OCI-LY1 (cell line): ENCODE measurements around the gene CASP10.

Experiments
- H2AFZ ChIP-seq: fragments of 200-600 bp; sonication (generic), shearing (Covaris generic); 2 replicates; pipeline ENCODE4 v1.6.0; 2014; ENCODE audit warnings: antibody characterized with exemption, mild to moderate bottlenecking, low read length
- H3F3A ChIP-seq: fragments of 200-600 bp; sonication (generic), shearing (Covaris generic); 2 replicates; pipeline ENCODE4 v1.6.0; 2014; ENCODE audit warnings: mild to moderate bottlenecking, antibody characterized with exemption, low read length, moderate library complexity; ENCODE audit not compliant: insufficient read depth
- H3K27ac ChIP-seq: fragments of 200-600 bp; sonication (generic); 2 replicates; pipeline ENCODE4 v1.5.1; 2014; ENCODE audit warnings: low read length, mixed run types, mild to moderate bottlenecking, low read depth; ENCODE audit not compliant: poor library complexity, severe bottlenecking
- H3K27me3 ChIP-seq: fragments of 200-600 bp; sonication (generic); 2 replicates; pipeline ENCODE4 v1.6.0; 2014; ENCODE audit warnings: antibody characterized with exemption, mild to moderate bottlenecking, low read length, moderate library complexity; ENCODE audit not compliant: insufficient read depth
- H3K36me3 ChIP-seq: fragments of 200-600 bp; sonication (generic); 2 replicates; pipeline ENCODE4 v1.6.1; 2014; ENCODE audit warnings: mild to moderate bottlenecking, antibody characterized with exemption, low read length, moderate library complexity, mixed read lengths; ENCODE audit not compliant: insufficient read depth
- H3K4me1 ChIP-seq: fragments of 200-600 bp; sonication (generic); 2 replicates; pipeline ENCODE4 v1.5.1; 2014; ENCODE audit warnings: mild to moderate bottlenecking, low read length, moderate library complexity; ENCODE audit not compliant: insufficient read depth, severe bottlenecking
- H3K4me2 ChIP-seq: fragments of 200-600 bp; sonication (generic), shearing (Covaris generic); 2 replicates; pipeline ENCODE4 v1.6.1; 2014; ENCODE audit warnings: low read length
- H3K4me3 ChIP-seq: fragments of 200-600 bp; sonication (generic); 2 replicates; pipeline ENCODE4 v1.5.1; 2014; ENCODE audit warnings: low read length, low read depth, mild to moderate bottlenecking, mixed read lengths; ENCODE audit not compliant: poor library complexity, severe bottlenecking
- H3K79me2 ChIP-seq: fragments of 200-600 bp; shearing (Covaris generic); 2 replicates; pipeline ENCODE4 v1.6.1; 2016; ENCODE audit warnings: mixed run types, low read length, mixed read lengths; ENCODE audit not compliant: insufficient read depth
- H3K9ac ChIP-seq: fragments of 200-600 bp; sonication (generic), shearing (Covaris generic); 2 replicates; pipeline ENCODE4 v1.6.1; 2014; ENCODE audit warnings: mild to moderate bottlenecking, low read length, mixed read lengths
- H3K9me2 ChIP-seq: fragments of 200-600 bp; sonication (generic), shearing (Covaris generic); 2 replicates; pipeline ENCODE4 v1.6.1; 2014; ENCODE audit warnings: low read depth, mild to moderate bottlenecking, low read length, mixed read lengths
- H3K9me3 ChIP-seq: fragments of 200-600 bp; shearing (Covaris generic); 2 replicates; pipeline ENCODE4 v1.6.1; 2014; ENCODE audit warnings: low read length, mixed read lengths
- H4K20me1 ChIP-seq: fragments of 200-600 bp; sonication (generic), shearing (Covaris generic); 2 replicates; pipeline ENCODE4 v1.6.0; 2016; ENCODE audit warnings: mild to moderate bottlenecking, low read length; ENCODE audit not compliant: insufficient read depth
- CTCF ChIP-seq: fragments of 200-600 bp; sonication (generic), shearing (Covaris generic); IDR thresholded peaks from 2 replicates; pipeline ENCODE4 v1.5.1; 2017; ENCODE audit warnings: mild to moderate bottlenecking, antibody characterized with exemption, low read length, moderate library complexity, mixed read lengths
- EZH2 ChIP-seq: fragments of 200-600 bp; sonication (generic), shearing (Covaris generic); IDR thresholded peaks from 2 replicates; pipeline ENCODE4 v1.8.0; 2017; ENCODE audit warnings: borderline replicate concordance, mixed run types, mild to moderate bottlenecking, antibody characterized with exemption, low read length, moderate library complexity, mixed read lengths

The CASP10 gene

GRCh38 chr2:201154615-201155399 lies 28.1 kb upstream of the CASP10 start:
- H3K27me3 ChIP-seq: no peaks in the 10 kb centered on the region
- no peak overlapping the region for H3K9ac ChIP-seq
- no peaks in the 10 kb centered on the region for H3F3A ChIP-seq
- no peak overlapping the region for H3K4me3 ChIP-seq
- no peak overlapping the region for H3K4me2 ChIP-seq
- H2AFZ ChIP-seq: no peak overlapping the region
- no peaks in the 10 kb centered on the region for H3K9me2 ChIP-seq
- no peaks in the 10 kb centered on the region for H3K79me2 ChIP-seq
- TF ChIP-seq EZH2 (no peak), CTCF (no peak)
- H3K4me1 ChIP-seq: peaks cover 43% of the 10 kb centered on the region
- H3K27ac ChIP-seq: peak overlapping the region; percentile 7
- peaks cover 59% of the 10 kb centered on the region for H3K36me3 ChIP-seq
- no peaks in the 10 kb centered on the region for H3K9me3 ChIP-seq
- H4K20me1 ChIP-seq: no peaks in the 10 kb centered on the region

- peak overlapping the region; percentile 35; the same call in 1 of the 2 replicates for H3K4me2 ChIP-seq
- no peaks in the 10 kb centered on the region for H3F3A ChIP-seq
Measured at GRCh38 chr2:201156036-201156435, 26.9 kb upstream of the CASP10 start.

GRCh38 chr2:201156640-201157039 lies 26.3 kb upstream of the CASP10 start:
- Histone ChIP-seq H3K27me3 (no peaks in the 10 kb centered on the region), H2AFZ (no peak overlapping the region), H4K20me1 (no peaks in the 10 kb centered on the region), H3K4me2 (no peak overlapping the region), H3F3A (no peaks in the 10 kb centered on the region), H3K4me1 (peaks cover 32% of the 10 kb centered on the region), H3K79me2 (no peaks in the 10 kb centered on the region), H3K36me3 (peaks cover 57% of the 10 kb centered on the region), H3K27ac (peak overlapping the region; percentile 79), H3K9me2 (no peaks in the 10 kb centered on the region), H3K9ac (no peak overlapping the region), H3K9me3 (no peaks in the 10 kb centered on the region), H3K4me3 (no peak overlapping the region)
- no peak for TF ChIP-seq EZH2
- no peak for TF ChIP-seq CTCF

More at GRCh38 chr2:201156036-201156435, 26.9 kb upstream of the CASP10 start:
- peaks cover 61% of the 10 kb centered on the region for H3K36me3 ChIP-seq
- no peaks in the 10 kb centered on the region for H3K79me2 ChIP-seq
- H3K9me3 ChIP-seq: no peaks in the 10 kb centered on the region
- H4K20me1 ChIP-seq: no peaks in the 10 kb centered on the region
- peaks cover 38% of the 10 kb centered on the region for H3K4me1 ChIP-seq
- TF ChIP-seq EZH2 (no peak), CTCF (no peak)
- H2AFZ ChIP-seq: no peak overlapping the region
- peak overlapping the region; percentile 79 for H3K27ac ChIP-seq
- no peak overlapping the region for H3K4me3 ChIP-seq
- H3K27me3 ChIP-seq: no peaks in the 10 kb centered on the region
- no peak overlapping the region for H3K9ac ChIP-seq
- H3K9me2 ChIP-seq: no peaks in the 10 kb centered on the region
